ENCODE measurements around the gene ZNF532. TPM values are rescaled to one million over a fixed set of nuclear protein-coding genes. Genes with fewer than 3 reads are reported as not detected.

ZNF532 gene
- total RNA-seq, 1 experiment from 2014 or later: 258 TPM

GRCh38 chr18:58896268-58896667, 31.6 kb downstream of the ZNF532 start:
- Histone ChIP-seq H3K4me1 (ENCODE audit: insufficient read depth, low read length) (peaks cover 9% of the 10 kb centered on the region; the same call in 1 of the 2 replicates), H2BK20ac (ENCODE audit: low read depth, low read length, poor library complexity, severe bottlenecking) (no peak overlapping the region), H3K27me3 (ENCODE audit: insufficient read depth, low read length) (no peaks in the 10 kb centered on the region), H3T11ph (ENCODE audit: low read length) (no peak overlapping the region), H3K4me2 (ENCODE audit: insufficient read depth, insufficient read length, low read length) (no peak overlapping the region), H3K9ac (ENCODE audit: extremely low read depth, insufficient read length, low read length) (no peak overlapping the region), H4K20me1 (ENCODE audit: control insufficient read depth, insufficient read depth, insufficient read length) (no peaks in the 10 kb centered on the region), H3K14ac (ENCODE audit: insufficient read depth, low read length) (no peak overlapping the region), H3K79me1 (ENCODE audit: insufficient read depth, low read depth, low read length, poor library complexity, severe bottlenecking) (peaks cover 10% of the 10 kb centered on the region), H2BK5ac (ENCODE audit: insufficient read length, low read length) (no peak overlapping the region), H3K79me2 (ENCODE audit: insufficient read depth, low read length) (peaks cover 67% of the 10 kb centered on the region), H3K23me2 (ENCODE audit: insufficient read length, low read depth, low read length, poor library complexity, severe bottlenecking) (no peaks in the 10 kb centered on the region), H4K8ac (replicated peaks; ENCODE audit: insufficient read length, low read depth, low read length) (no peak overlapping the region), H2BK120ac (ENCODE audit: low read depth, low read length, poor library complexity, severe bottlenecking) (no peak overlapping the region), H3K56ac (ENCODE audit: insufficient read length, low read depth, low read length) (no peak overlapping the region), H3K18ac (ENCODE audit: insufficient read length, low read depth, low read length) (no peak overlapping the region), H3K4ac (ENCODE audit: low read depth, low read length) (no peak overlapping the region), H4K5ac (ENCODE audit: insufficient read length, low read depth, low read length) (no peak overlapping the region), H2BK15ac (ENCODE audit: low read depth, low read length) (no peak overlapping the region), H3K9me3 (ENCODE audit: control insufficient read depth, low read depth, low read length) (no peaks in the 10 kb centered on the region), H2AK5ac (ENCODE audit: insufficient read length, low read length) (no peak overlapping the region), H3K27ac (ENCODE audit: insufficient read length, low read depth, low read length) (no peak overlapping the region), H3K23ac (ENCODE audit: insufficient read length, low read depth, low read length) (no peak overlapping the region), H4K91ac (ENCODE audit: insufficient read length, low read depth, low read length) (no peak overlapping the region), H2BK12ac (ENCODE audit: insufficient read length, low read depth, low read length) (no peak overlapping the region), H2AFZ (ENCODE audit: low read length) (no peak overlapping the region)
- Mint-ChIP-seq H3K4me3 (no peak overlapping the region), H3K36me3 (ENCODE audit: insufficient read depth in 1 of 3, low read depth in 3 of 3) (peaks cover 25 to 84% (median 72%) of the 10 kb centered on the region in 3 experiments; a peak in 6 of 7 replicates), H3K27me3 (ENCODE audit: low read depth) (no peaks in the 10 kb centered on the region), H3K9me3 (no peaks in the 10 kb centered on the region), H3K4me1 (peaks cover 57 to 62% of the 10 kb centered on the region in 2 experiments), H3K27ac (peak overlapping the region; percentile 45 to 92 (median 58); a peak in 6 of 7 replicates)
- no peak for DNase-seq
- no peak for TF ChIP-seq CTCF (conservative IDR thresholded peaks at IDR 0.05)
- WGBS (ENCODE audit: extremely low coverage, insufficient read length, low lambda C conversion rate): no CpG with 5 or more reads among the region's 2 CpGs

Data from H9 (cell line).